ENCODE measurements around the gene XPC.

XPC gene

DNA sequence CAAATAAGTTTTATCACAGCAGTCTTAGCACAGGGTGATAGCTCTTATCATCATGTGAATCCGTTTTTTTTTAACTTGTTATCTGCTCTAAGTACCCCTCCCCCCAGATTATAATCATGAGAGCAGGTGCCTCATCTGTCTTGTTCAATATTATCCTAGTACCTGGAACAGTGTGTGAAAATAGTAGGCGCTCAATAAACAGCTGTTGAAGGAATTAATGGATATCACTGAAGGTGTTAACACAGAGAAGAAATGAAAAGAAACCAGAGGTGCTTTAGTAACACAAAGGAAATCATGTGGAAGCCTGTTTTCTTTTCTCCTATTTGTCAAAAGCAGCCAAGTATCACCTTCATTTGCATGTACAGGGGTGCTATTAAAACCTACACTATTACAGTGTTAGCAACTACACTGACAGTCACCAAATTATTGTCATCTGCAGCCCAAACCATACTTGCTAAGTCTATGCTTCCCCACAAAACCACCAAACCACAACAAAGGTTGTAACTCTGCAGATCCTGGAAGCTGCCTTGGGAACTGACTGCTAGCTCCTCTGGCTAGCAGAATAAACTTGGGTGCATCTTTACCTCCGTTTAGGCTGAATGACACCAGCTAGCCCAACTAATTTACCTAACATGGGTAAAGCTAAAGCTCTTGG is 2.9 kb downstream of the XPC start:
- TF ChIP-seq, protein P1, sequence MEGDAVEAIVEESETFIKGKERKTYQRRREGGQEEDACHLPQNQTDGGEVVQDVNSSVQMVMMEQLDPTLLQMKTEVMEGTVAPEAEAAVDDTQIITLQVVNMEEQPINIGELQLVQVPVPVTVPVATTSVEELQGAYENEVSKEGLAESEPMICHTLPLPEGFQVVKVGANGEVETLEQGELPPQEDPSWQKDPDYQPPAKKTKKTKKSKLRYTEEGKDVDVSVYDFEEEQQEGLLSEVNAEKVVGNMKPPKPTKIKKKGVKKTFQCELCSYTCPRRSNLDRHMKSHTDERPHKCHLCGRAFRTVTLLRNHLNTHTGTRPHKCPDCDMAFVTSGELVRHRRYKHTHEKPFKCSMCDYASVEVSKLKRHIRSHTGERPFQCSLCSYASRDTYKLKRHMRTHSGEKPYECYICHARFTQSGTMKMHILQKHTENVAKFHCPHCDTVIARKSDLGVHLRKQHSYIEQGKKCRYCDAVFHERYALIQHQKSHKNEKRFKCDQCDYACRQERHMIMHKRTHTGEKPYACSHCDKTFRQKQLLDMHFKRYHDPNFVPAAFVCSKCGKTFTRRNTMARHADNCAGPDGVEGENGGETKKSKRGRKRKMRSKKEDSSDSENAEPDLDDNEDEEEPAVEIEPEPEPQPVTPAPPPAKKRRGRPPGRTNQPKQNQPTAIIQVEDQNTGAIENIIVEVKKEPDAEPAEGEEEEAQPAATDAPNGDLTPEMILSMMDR (IDR thresholded peaks at IDR 0.05; ENCODE audit: control insufficient read depth, extremely low read depth, insufficient read depth) = no peak
- no peak overlapping the region for H3K4me3 ChIP-seq (ENCODE audit: low read depth, low read length)
- no peak for DNase-seq (ENCODE audit: low read depth)

DNA sequence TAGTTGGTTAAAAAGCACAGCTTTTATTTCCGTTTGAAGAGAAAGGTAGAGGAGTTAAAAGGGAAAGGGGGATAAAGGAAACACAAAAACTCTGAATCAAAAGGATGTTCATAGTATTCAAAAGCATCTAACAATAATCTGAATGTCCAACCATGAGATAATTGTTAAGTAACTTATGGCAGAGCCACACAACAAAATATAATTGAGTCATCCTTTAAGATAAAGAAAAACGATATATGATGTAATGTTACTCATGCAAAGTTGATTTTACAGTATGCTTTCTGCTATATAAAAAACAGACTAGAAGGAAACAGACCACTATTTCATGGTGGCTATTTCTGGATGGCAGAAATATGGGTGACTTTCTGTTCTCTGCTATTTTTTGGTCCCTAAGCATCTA is 3.9 kb downstream of the XPC start:
- TF ChIP-seq, protein P1 (IDR thresholded peaks at IDR 0.05; ENCODE audit: control insufficient read depth, extremely low read depth, insufficient read depth) = no peak
- DNase-seq (ENCODE audit: low read depth) = no peak
- H3K4me3 ChIP-seq (ENCODE audit: low read depth, low read length) = no peak overlapping the region

DNA sequence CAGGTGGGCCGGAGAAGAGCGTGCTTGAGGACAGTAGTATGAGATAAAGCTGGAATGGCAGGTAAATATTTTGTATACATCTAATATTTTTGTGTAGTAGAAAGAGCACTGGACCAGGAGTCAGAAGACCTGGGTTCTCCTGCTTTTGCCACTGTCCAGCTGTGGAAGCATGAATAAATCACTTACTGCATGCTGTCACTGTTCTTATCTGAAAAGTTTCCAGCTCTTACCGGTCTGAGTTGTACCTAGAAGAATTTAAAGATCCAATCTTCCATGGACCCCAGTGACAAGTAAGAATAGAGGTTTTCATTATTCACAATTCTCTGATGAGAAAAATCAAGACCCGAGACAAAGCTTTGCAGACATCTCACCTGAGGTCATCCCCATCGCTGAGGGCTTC is 5.9 kb downstream of the XPC start:
- TF ChIP-seq, protein P1 (IDR thresholded peaks at IDR 0.05; ENCODE audit: control insufficient read depth, extremely low read depth, insufficient read depth) = no peak
- no peak for DNase-seq (ENCODE audit: low read depth)
- H3K4me3 ChIP-seq (ENCODE audit: low read depth, low read length) = no peak overlapping the region

DNA sequence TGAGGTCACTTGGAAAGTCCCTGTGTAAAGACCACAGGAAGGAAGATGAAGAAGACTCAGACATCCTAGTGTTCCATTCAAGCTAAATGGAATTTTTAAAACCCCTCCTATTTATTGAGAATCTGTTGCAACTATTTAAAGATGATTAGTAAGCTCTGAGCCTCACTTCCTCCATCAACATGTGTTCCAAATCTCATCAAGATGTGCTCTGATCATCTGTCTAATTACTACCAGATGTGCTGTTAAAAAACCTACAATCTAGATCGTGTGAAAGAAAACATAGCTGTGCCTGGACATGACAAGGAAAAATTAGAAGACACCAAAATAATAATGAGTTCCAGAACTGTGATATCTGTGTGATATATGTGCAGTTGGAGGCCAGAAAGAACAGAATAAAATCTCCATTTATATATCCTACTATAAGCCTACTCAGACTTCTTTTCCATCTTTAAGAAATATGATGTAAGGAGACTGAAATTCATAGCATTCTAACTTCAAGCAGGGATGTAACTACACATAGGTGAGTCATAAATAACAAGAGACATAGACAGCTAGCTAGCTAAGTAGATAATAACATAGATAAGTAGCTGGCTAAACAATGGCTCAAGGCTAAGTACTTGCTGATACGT is 7.8 kb downstream of the XPC start:
- TF ChIP-seq, protein P1 (IDR thresholded peaks at IDR 0.05; ENCODE audit: control insufficient read depth, extremely low read depth, insufficient read depth) = no peak
- no peak for DNase-seq (ENCODE audit: low read depth)
- no peak overlapping the region for H3K4me3 ChIP-seq (ENCODE audit: low read depth, low read length)

DNA sequence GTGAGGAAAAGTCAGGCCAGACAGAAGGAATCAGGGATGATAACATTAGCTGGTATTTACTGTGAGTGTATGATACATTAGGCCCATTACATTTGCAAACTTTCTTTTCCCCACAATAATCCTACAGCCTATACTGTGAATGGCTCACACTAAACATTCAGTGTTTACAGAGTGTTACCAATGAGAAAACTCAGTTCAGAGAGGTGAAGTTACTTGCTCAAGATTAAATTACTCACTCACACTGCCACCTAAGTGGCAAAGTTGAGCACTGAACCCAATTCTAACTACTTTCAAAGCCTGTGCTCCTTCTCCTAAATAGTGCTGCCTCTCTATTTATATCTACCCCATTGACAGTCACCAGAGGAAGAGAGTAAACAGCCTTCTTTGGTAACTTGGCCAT is 8.5 kb downstream of the XPC start:
- H3K4me3 ChIP-seq (ENCODE audit: low read depth, low read length) = no peak overlapping the region
- DNase-seq (ENCODE audit: low read depth) = no peak
- TF ChIP-seq, protein P1 (IDR thresholded peaks at IDR 0.05; ENCODE audit: control insufficient read depth, extremely low read depth, insufficient read depth) = no peak

DNA sequence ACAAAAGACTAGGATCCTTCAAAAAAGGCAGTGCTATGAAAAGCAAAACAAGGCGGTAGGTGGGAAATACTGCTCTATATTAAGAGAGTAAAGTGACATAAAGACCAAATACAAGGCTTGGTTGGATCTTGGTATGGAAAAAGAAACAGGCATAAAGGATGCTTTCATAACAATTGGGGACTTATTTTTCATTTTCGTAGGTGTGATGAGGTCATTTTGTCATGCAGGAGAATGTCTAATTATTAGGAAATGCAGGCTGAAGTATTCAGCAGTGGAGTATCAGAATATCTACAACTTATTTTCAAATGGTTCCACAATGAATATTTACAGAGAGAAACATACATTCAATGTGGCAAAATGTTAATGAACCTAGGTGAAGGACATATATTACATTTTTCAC is 9.0 kb downstream of the XPC start:
- TF ChIP-seq, protein P1 (IDR thresholded peaks at IDR 0.05; ENCODE audit: control insufficient read depth, extremely low read depth, insufficient read depth) = no peak
- DNase-seq (ENCODE audit: low read depth) = no peak
- H3K4me3 ChIP-seq (ENCODE audit: low read depth, low read length) = no peak overlapping the region

All from LNCaP clone FGC (cell line).